K562 (cell line): ENCODE data around the gene GPR179. TPM values are rescaled to one million over a fixed set of nuclear protein-coding genes. Genes with fewer than 3 reads are reported as not detected.

Experiments used
- ATAC-seq: fragments of 200-7000 bp; cut with Tn5 transposase; 3 replicates; pipeline ENCODE4 v1.9.1; 2020; ENCODE audit warnings: moderate library complexity
- BruUV-seq: library from RNA; stranded (reverse); fragments of 400-500 nt; replicated peaks from 2 replicates; lab custom pipeline; 2021; lab: Mats Ljungman, UMichigan
- CTCF ChIA-PET: fragments of 300-600 bp; formaldehyde crosslinking; extraction: SDS; loops from one replicate; lab custom pipeline; 2021; ENCODE audit warnings: low intra/inter-chr PET ratio; lab: Yijun Ruan, JAX
- POLR2A ChIA-PET: fragments of 300-600, 350-650 bp; sonication (Branson Sonifier 250); formaldehyde crosslinking; extraction: SDS; loops from one replicate; lab custom pipeline; 2021; ENCODE audit warnings: antibody characterized with exemption, inconsistent platforms; lab: Yijun Ruan, JAX
- DNase-seq, 4 experiments: peaks; one replicate each; pipeline versions ENCODE4 v3.0.0 to v3.0.0-alpha.2; 2011 to 2018; ENCODE audit warnings: low spot score in 3 of 4, mixed read lengths in 3 of 4; ENCODE audit errors: extremely low read depth in 1 of 4
- FAIRE-seq: peaks from 2 replicates; lab custom pipeline; 2011; peaks lifted over from hg19 to GRCh38; lab: Jason Lieb, UNC
- H2AFZ ChIP-seq: 2 replicates; pipeline ENCODE4 v1.6.0; 2011; ENCODE audit warnings: low read depth, low read length, control low read depth, inconsistent platforms
- H3K27ac ChIP-seq: fragments of 200-600 bp; 3 replicates; pipeline ENCODE4 v1.8.0; 2011; ENCODE audit warnings: low read depth, mild to moderate bottlenecking, control low read depth, inconsistent platforms, low read length, moderate library complexity, mixed read lengths; ENCODE audit errors: extremely low read depth
- H3K27me3 ChIP-seq, 2 experiments: fragments of 300-600 bp in 1 of 2; 2 replicates in 1 of 2; 3 replicates in 1 of 2; pipeline versions ENCODE4 v1.6.0 to v1.8.0; 2011; ENCODE audit warnings: inconsistent platforms in 2 of 2, low read length in 2 of 2, mild to moderate bottlenecking in 1 of 2, mixed read lengths in 1 of 2, moderate library complexity in 1 of 2; ENCODE audit not compliant: control insufficient read depth in 2 of 2, insufficient read depth in 2 of 2
- H3K36me3 ChIP-seq: fragments of 300-600 bp; 3 replicates; pipeline ENCODE4 v1.8.0; 2011; ENCODE audit warnings: mild to moderate bottlenecking, low read length, inconsistent platforms; ENCODE audit not compliant: control insufficient read depth, insufficient read depth
- H3K4me1 ChIP-seq, 2 experiments: fragments of 200-600 bp in 1 of 2; replicated peaks in 1 of 2; 2 replicates in 1 of 2; 3 replicates in 1 of 2; pipeline versions ENCODE4 v1.5.1 to v1.8.0; 2011; ENCODE audit warnings: inconsistent platforms in 2 of 2, low read length in 2 of 2, mild to moderate bottlenecking in 1 of 2, mixed read lengths in 1 of 2, moderate library complexity in 1 of 2; ENCODE audit not compliant: control insufficient read depth in 2 of 2, insufficient read depth in 2 of 2
- H3K4me2 ChIP-seq: 2 replicates; pipeline ENCODE4 v1.6.1; 2011; ENCODE audit warnings: low read length, control low read depth, inconsistent platforms, mixed read lengths; ENCODE audit not compliant: insufficient read depth
- H3K4me3 ChIP-seq: fragments of 200-600 bp; sonication (generic), shearing (Covaris generic); 2 replicates; pipeline ENCODE4 v1.5.1; 2016; ENCODE audit warnings: control low read depth, inconsistent platforms
- H3K79me2 ChIP-seq: fragments of 200-600 bp; 3 replicates; pipeline ENCODE4 v1.8.0; 2011; ENCODE audit warnings: low read length, inconsistent platforms; ENCODE audit not compliant: control insufficient read depth, insufficient read depth
- H3K9ac ChIP-seq, 2 experiments: 2 replicates each; pipeline versions ENCODE4 v1.6.0 to v1.6.1; 2011; ENCODE audit warnings: low read depth in 2 of 2, low read length in 2 of 2, control low read depth in 1 of 2, inconsistent platforms in 1 of 2, mild to moderate bottlenecking in 1 of 2, mixed read lengths in 1 of 2; ENCODE audit not compliant: insufficient read depth in 1 of 2
- H3K9me1 ChIP-seq: one replicate; pipeline ENCODE4 v1.6.0; 2011; ENCODE audit warnings: inconsistent platforms, mild to moderate bottlenecking, low read length, moderate library complexity; ENCODE audit not compliant: control insufficient read depth, insufficient read depth
- H3K9me3 ChIP-seq: replicated peaks from 2 replicates; pipeline ENCODE4 v1.5.1; 2011; ENCODE audit warnings: low read depth, low read length, inconsistent platforms; ENCODE audit not compliant: control insufficient read depth, insufficient read depth
- H4K20me1 ChIP-seq: replicated peaks from 2 replicates; pipeline ENCODE4 v1.6.1; 2011; ENCODE audit warnings: low read length, inconsistent platforms, mixed read lengths; ENCODE audit not compliant: control insufficient read depth, insufficient read depth
- HMG20B ChIP-seq: fragments of 250-450 bp; sonication (Bioruptor Pico); IDR thresholded peaks from 2 replicates; pipeline ENCODE4 v1.5.0; 2021; ENCODE audit warnings: mild to moderate bottlenecking
- HNRNPLL ChIP-seq: fragments of 200-400 bp; formaldehyde crosslinking; IDR thresholded peaks from 2 replicates; pipeline ENCODE4 v1.6.1; 2017; ENCODE audit warnings: low read length, low read depth, mild to moderate bottlenecking; ENCODE audit not compliant: poor library complexity, severe bottlenecking
- KDM4B ChIP-seq, 2 experiments: fragments of 450-650 bp in 1 of 2; sonication (generic) in 1 of 2; IDR thresholded peaks; 2 replicates each; pipeline ENCODE4 v1.6.1; 2016 to 2017; ENCODE audit warnings: borderline replicate concordance in 2 of 2, antibody characterized with exemption in 1 of 2, low read depth in 1 of 2, mild to moderate bottlenecking in 1 of 2
- POLR3A ChIP-seq: IDR thresholded peaks from 2 replicates; pipeline ENCODE4 v1.6.1; 2011; ENCODE audit warnings: borderline replicate concordance, mild to moderate bottlenecking, moderate library complexity; ENCODE audit not compliant: insufficient read length, insufficient read depth; ENCODE audit errors: extremely low read depth
- SNIP1 ChIP-seq: fragments of 450-650 bp; IDR thresholded peaks from 2 replicates; pipeline ENCODE4 v1.7.1; 2017; ENCODE audit warnings: low read depth, mild to moderate bottlenecking
- TCF7 ChIP-seq: sonication (generic); IDR thresholded peaks from 2 replicates; pipeline ENCODE4 v1.6.1; 2016; ENCODE audit warnings: antibody characterized with exemption, borderline replicate concordance
- ZC3H11A ChIP-seq: IDR thresholded peaks from 2 replicates; pipeline ENCODE4 v1.6.1; 2012; ENCODE audit warnings: low read depth, low read length, improper control_type of control experiment
- WGBS: fragments of 100-300 bp; shearing (Covaris generic); methylation state at CpG from one replicate; pipeline ENCODE4 v1.1.6; 2016; ENCODE audit warnings: low coverage, mixed read lengths; ENCODE audit not compliant: insufficient coverage; ENCODE audit errors: missing lambda C conversion rate; 5-methylcytosine and 5-hydroxymethylcytosine counted together
- in situ Hi-C: fragments of 300-500 bp; cut with MboI; formaldehyde crosslinking; loops from 4 replicates; pipeline ENCODE4 v1.15.0; 2018; ENCODE audit warnings: inconsistent platforms, mixed read lengths
- intact Hi-C: fragments of 100-400 bp; cut with micrococcal nuclease; formaldehyde crosslinking; loops from 2 replicates; pipeline ENCODE4 v1.14.2; 2022
- polyA plus RNA-seq, 8 experiments: library from polyadenylated mRNA; depleted of rRNA in 4 of 8; stranded (reverse) in 5 of 8; unstranded in 3 of 8; fragments of >200 nt; fragmentation: Nextera tagmentation in 2 of 8; fragmentation: Illumina TruSeq in 1 of 8; extraction: Ambion mirVana in 2 of 8; extraction: Trizol in 1 of 8; gene quantifications; 2 replicates each; pipeline versions ENCODE4 v1.2.1 to v1.2.3, GENCODE V29; 2011 to 2014; ENCODE audit warnings: inconsistent platforms in 1 of 8, missing spikeins in 1 of 8
- total RNA-seq, 7 experiments: library from RNA; depleted of rRNA in 6 of 7; stranded (reverse); fragments of >200 nt in 6 of 7; fragmentation: Illumina TruSeq in 2 of 7; extraction: Trizol in 2 of 7; gene quantifications; 2 replicates each; pipeline versions ENCODE4 v1.2.1 to v1.2.3, GENCODE V29; 2011 to 2021; ENCODE audit warnings: low replicate concordance in 1 of 7
- TF ChIP-seq, protein P1 (sequence below): sonication (generic); formaldehyde crosslinking; IDR thresholded peaks from 2 replicates; pipeline ENCODE4 v1.8.0; 2022; ENCODE audit warnings: mild to moderate bottlenecking, low read depth, missing genetic modification reagents
- TF ChIP-seq, protein P2 (sequence below): fragments of 450-650 bp; IDR thresholded peaks from 2 replicates; pipeline ENCODE4 v1.7.0; 2016; ENCODE audit warnings: borderline replicate concordance
- TF ChIP-seq, protein P3 (sequence below): fragments of 250-450 bp; sonication (Bioruptor Pico); IDR thresholded peaks from 2 replicates; pipeline ENCODE4 v1.4.0; 2020; ENCODE audit warnings: mild to moderate bottlenecking
- TF ChIP-seq, protein P4 (sequence below): IDR thresholded peaks from 3 replicates; pipeline ENCODE4 v1.6.1; 2011; ENCODE audit warnings: borderline replicate concordance, mild to moderate bottlenecking, moderate library complexity; ENCODE audit not compliant: insufficient read length; ENCODE audit errors: extremely low read depth

The GPR179 gene
- total and polyA plus RNA-seq, 9 of the 15 experiments (the other 6 are each of a cell fraction or from before 2014, with no cell fraction given), result not detected

DNA sequence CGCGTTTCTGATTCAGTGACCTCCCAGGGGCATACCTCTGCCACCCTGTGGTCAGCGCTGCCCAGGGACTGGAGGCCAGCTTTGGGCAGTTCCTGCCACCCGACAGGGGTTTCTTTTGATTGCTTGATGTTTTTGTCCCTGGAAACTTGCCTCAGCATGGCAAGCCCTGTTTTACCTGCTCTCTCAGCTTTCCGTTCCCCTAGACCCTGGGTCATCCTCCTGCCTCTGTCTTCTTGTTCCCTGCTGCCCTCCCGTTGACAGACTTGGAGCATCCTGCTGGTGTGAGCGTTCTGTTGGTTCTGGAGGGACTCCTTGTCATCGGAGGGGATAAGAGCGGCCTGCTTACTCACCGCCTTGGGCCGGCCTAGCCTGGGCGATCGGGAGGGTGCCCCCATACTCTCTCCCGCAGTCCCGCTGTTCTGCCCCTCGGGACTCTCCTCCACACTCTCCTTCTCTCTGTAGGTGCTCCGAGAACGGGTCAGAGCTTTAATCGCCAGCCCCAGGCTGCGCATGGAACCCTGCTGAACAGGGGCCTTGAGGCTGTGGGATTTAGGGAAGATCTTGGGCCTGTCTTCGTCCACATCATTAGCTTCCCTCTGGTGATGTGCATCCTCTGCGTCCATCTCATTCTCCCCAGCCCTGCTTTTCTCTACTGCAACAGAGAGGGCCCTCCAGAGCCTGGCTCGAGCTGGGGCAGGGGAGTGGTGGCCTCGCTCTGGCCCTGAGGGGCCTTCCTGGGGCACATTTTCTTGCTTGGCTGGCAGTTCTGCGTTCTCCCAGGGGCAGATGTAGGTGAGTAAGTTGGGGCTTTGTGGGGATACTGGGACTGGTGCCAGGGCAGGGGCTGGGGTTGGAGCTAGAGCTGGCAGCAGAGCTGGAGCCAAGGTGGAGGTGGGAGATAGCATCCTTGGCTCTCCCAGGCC, 13.7 kb downstream of the GPR179 start:
- in situ Hi-C loops (no loop called here), intact Hi-C loops (loop anchor here (5.0 kb wide), 1 partner anchor 82 kb away; no protein-coding TSS in a partner anchor)
- BruUV-seq, result no TSS peak
- Histone ChIP-seq H4K20me1 (peaks cover 18% of the 10 kb centered on the region; the same call in 1 of the 2 replicates), H3K9me1 (peaks cover 6% of the 10 kb centered on the region), H3K4me1 (peaks cover 5 to 13% of the 10 kb centered on the region in 2 experiments; a peak in 3 of 5 replicates), H3K36me3 (no peaks in the 10 kb centered on the region), H2AFZ (no peak overlapping the region), H3K79me2 (no peaks in the 10 kb centered on the region), H3K9me3 (no peaks in the 10 kb centered on the region), H3K9ac (no peak overlapping the region), H3K27me3 (peaks cover 52 to 78% of the 10 kb centered on the region in 2 experiments), H3K4me3 (no peak overlapping the region), H3K4me2 (no peak overlapping the region), H3K27ac (no peak overlapping the region)
- POLR2A ChIA-PET, result interaction anchor here (0.6 to 1.4 kb wide), 3 partner anchors 12 to 51 kb away, joined by 3 read pairs; no protein-coding TSS in a partner anchor
- no peak for DNase-seq
- FAIRE-seq, result no peak
- WGBS, result 15% methylated on average over 25 of the region's 25 CpGs
- no peak for ATAC-seq
- CTCF ChIA-PET, result interaction anchor here (1.1 kb wide), 1 partner anchor 87 kb away, joined by 3 read pairs; no protein-coding TSS in a partner anchor
- no peak for TF ChIP-seq HMG20B
- TF ChIP-seq TCF7, result no peak
- TF ChIP-seq, protein P1, sequence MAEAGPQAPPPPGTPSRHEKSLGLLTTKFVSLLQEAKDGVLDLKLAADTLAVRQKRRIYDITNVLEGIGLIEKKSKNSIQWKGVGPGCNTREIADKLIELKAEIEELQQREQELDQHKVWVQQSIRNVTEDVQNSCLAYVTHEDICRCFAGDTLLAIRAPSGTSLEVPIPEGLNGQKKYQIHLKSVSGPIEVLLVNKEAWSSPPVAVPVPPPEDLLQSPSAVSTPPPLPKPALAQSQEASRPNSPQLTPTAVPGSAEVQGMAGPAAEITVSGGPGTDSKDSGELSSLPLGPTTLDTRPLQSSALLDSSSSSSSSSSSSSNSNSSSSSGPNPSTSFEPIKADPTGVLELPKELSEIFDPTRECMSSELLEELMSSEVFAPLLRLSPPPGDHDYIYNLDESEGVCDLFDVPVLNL, result no peak
- no peak for TF ChIP-seq KDM4B (IDR thresholded peaks at IDR 0.05; ENCODE audit: borderline replicate concordance in 2 of 2, low read depth in 1 of 2)
- TF ChIP-seq, protein P2, sequence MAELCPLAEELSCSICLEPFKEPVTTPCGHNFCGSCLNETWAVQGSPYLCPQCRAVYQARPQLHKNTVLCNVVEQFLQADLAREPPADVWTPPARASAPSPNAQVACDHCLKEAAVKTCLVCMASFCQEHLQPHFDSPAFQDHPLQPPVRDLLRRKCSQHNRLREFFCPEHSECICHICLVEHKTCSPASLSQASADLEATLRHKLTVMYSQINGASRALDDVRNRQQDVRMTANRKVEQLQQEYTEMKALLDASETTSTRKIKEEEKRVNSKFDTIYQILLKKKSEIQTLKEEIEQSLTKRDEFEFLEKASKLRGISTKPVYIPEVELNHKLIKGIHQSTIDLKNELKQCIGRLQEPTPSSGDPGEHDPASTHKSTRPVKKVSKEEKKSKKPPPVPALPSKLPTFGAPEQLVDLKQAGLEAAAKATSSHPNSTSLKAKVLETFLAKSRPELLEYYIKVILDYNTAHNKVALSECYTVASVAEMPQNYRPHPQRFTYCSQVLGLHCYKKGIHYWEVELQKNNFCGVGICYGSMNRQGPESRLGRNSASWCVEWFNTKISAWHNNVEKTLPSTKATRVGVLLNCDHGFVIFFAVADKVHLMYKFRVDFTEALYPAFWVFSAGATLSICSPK, result no peak
- TF ChIP-seq, protein P3, sequence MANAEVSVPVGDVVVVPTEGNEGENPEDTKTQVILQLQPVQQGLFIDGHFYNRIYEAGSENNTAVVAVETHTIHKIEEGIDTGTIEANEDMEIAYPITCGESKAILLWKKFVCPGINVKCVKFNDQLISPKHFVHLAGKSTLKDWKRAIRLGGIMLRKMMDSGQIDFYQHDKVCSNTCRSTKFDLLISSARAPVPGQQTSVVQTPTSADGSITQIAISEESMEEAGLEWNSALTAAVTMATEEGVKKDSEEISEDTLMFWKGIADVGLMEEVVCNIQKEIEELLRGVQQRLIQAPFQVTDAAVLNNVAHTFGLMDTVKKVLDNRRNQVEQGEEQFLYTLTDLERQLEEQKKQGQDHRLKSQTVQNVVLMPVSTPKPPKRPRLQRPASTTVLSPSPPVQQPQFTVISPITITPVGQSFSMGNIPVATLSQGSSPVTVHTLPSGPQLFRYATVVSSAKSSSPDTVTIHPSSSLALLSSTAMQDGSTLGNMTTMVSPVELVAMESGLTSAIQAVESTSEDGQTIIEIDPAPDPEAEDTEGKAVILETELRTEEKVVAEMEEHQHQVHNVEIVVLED (CRISPR knock-in tag), result no peak
- no peak for TF ChIP-seq SNIP1
- TF ChIP-seq HNRNPLL, result no peak
- TF ChIP-seq POLR3A, result no peak
- TF ChIP-seq, protein P4, sequence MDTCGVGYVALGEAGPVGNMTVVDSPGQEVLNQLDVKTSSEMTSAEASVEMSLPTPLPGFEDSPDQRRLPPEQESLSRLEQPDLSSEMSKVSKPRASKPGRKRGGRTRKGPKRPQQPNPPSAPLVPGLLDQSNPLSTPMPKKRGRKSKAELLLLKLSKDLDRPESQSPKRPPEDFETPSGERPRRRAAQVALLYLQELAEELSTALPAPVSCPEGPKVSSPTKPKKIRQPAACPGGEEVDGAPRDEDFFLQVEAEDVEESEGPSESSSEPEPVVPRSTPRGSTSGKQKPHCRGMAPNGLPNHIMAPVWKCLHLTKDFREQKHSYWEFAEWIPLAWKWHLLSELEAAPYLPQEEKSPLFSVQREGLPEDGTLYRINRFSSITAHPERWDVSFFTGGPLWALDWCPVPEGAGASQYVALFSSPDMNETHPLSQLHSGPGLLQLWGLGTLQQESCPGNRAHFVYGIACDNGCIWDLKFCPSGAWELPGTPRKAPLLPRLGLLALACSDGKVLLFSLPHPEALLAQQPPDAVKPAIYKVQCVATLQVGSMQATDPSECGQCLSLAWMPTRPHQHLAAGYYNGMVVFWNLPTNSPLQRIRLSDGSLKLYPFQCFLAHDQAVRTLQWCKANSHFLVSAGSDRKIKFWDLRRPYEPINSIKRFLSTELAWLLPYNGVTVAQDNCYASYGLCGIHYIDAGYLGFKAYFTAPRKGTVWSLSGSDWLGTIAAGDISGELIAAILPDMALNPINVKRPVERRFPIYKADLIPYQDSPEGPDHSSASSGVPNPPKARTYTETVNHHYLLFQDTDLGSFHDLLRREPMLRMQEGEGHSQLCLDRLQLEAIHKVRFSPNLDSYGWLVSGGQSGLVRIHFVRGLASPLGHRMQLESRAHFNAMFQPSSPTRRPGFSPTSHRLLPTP, result no peak
- no peak for TF ChIP-seq ZC3H11A
